Measurements from ENCODE around the gene FOXP2. TPM values are rescaled to one million over a fixed set of nuclear protein-coding genes. Genes with fewer than 3 reads are reported as not detected.

The FOXP2 gene
- total and polyA plus RNA-seq, 10 donors = 0.09 to 5.9 (median 1.3) TPM

DNA sequence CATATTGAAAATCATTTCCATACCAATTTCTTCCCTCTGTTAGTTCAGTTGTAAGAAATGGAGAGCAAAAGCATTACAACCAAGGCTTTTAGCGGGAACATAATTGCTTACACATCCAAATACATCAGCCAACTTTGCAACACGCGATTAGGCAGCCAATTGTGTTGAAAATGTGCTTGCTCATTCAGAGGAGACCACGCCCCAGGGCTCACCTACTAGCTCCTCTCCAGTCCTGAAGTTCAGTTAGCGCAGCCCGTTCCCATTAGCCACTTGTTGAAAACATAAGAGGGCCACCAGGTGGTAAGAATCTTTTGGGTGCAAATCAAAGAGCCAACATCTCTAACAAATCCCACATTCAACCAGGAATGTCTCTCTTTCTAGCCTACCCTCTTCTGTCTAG lies 294.0 kb downstream of the FOXP2 start:
- no peak for DNase-seq

GRCh38 chr7:114710499-114710898 lies 295.9 kb downstream of the FOXP2 start:
- intact Hi-C loops (cut with DNase I; ENCODE audit: low total_unique reads) = no loop called here
- H3K36me3 ChIP-seq = no peaks in the 10 kb centered on the region
- 73 to 83% (median 77%) methylated on average over 5 of the region's 5 CpGs for WGBS, 5 donors

More for the DNA sequence above, 294.0 kb downstream of the FOXP2 start:
- Histone ChIP-seq H3K4me3 (no peak overlapping the region), H3K27ac (no peak overlapping the region), H3K9me3 (no peaks in the 10 kb centered on the region), H3K36me3 (no peaks in the 10 kb centered on the region), H3K4me1 (no peaks in the 10 kb centered on the region), H3K27me3 (replicated peaks in 1 of 7) (no peaks in the 10 kb centered on the region)
- TF ChIP-seq CTCF (IDR thresholded peaks at IDR 0.05 in 8 of 11, conservative IDR thresholded peaks at IDR 0.05 in 3 of 11) (no peak), POLR2AphosphoS5 (IDR thresholded peaks at IDR 0.05) (no peak), POLR2A (IDR thresholded peaks at IDR 0.05) (no peak)
- 74 to 85% (median 81%) methylated on average over 6 of the region's 6 CpGs for WGBS, 5 donors
- intact Hi-C loops (cut with DNase I; ENCODE audit: low total_unique reads) = no loop called here

DNA sequence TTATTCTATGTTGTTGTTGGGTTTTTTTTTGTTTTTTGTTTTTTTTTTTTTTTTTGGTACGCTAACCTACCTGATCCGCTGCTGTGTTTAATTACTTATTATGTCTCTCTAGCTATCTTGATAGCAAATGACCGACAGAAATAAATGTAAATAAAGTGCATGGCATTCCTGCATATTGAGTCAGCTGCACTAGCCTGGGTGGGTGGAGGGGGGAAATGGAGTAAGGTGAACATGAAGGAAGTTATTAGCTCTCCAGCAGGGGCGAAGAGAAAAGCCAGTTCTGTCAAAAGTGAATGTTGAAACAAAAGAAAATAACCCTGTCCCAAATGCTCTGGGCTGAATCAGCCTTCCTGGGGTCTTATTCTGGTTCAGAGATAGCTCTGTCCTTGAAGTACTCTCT lies 296.6 kb downstream of the FOXP2 start:
- intact Hi-C loops (cut with DNase I; ENCODE audit: low total_unique reads) = no loop called here
- TF ChIP-seq CTCF (IDR thresholded peaks at IDR 0.05 in 8 of 11, conservative IDR thresholded peaks at IDR 0.05 in 3 of 11) (no peak), POLR2A (IDR thresholded peaks at IDR 0.05) (no peak), POLR2AphosphoS5 (IDR thresholded peaks at IDR 0.05) (no peak)
- no peaks in the 10 kb centered on the region for H3K27me3 ChIP-seq (replicated peaks in 1 of 7)

More at GRCh38 chr7:114710499-114710898, 295.9 kb downstream of the FOXP2 start:
- Histone ChIP-seq H3K4me1 (no peaks in the 10 kb centered on the region), H3K9me3 (no peaks in the 10 kb centered on the region), H3K4me3 (no peak overlapping the region), H3K27me3 (replicated peaks in 1 of 7) (no peaks in the 10 kb centered on the region), H3K27ac (no peak overlapping the region)
- DNase-seq = no peak
- TF ChIP-seq POLR2AphosphoS5 (IDR thresholded peaks at IDR 0.05) = no peak
- TF ChIP-seq POLR2A (IDR thresholded peaks at IDR 0.05) = no peak
- no peak for TF ChIP-seq CTCF (IDR thresholded peaks at IDR 0.05 in 8 of 11, conservative IDR thresholded peaks at IDR 0.05 in 3 of 11)

DNA sequence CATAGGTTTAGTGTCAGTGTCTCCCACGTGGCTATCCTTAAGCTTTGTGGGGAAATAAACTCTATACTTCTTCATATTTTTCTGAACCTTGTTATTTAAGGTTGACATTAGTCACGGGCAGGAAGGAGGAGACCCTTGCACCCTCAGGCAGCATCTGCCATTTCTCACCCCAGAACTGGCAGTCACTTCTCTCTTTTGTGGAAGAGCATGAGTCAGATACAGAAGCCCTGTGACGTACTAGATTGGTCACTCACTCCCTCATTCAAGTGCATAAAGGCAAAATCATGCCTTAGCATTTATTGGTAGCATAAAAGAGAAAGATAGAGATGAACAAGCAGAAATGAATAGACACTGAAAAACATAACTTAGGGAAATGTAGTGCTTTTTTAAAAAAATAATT lies 301.3 kb downstream of the FOXP2 start:
- no peak overlapping the region for H3K27ac ChIP-seq
- intact Hi-C loops (cut with DNase I; ENCODE audit: low total_unique reads) = no loop called here
- whole genome bisulfite sequencing, 5 donors = 43 to 56% (median 52%) methylated on average over 3 of the region's 3 CpGs

More for the DNA sequence above, 296.6 kb downstream of the FOXP2 start:
- Histone ChIP-seq H3K4me3 (no peak overlapping the region), H3K27ac (no peak overlapping the region), H3K4me1 (no peaks in the 10 kb centered on the region), H3K9me3 (no peaks in the 10 kb centered on the region), H3K36me3 (no peaks in the 10 kb centered on the region)
- DNase-seq = no peak
- WGBS, 5 donors = 69 to 86% (median 81%) methylated on average over 4 of the region's 4 CpGs

More for the DNA sequence above, 301.3 kb downstream of the FOXP2 start:
- Histone ChIP-seq H3K27me3 (replicated peaks in 1 of 7) (no peaks in the 10 kb centered on the region), H3K4me1 (no peaks in the 10 kb centered on the region), H3K36me3 (no peaks in the 10 kb centered on the region), H3K4me3 (no peak overlapping the region), H3K9me3 (no peaks in the 10 kb centered on the region)
- DNase-seq = no peak
- TF ChIP-seq POLR2AphosphoS5 (IDR thresholded peaks at IDR 0.05) = no peak
- no peak for TF ChIP-seq CTCF (IDR thresholded peaks at IDR 0.05 in 8 of 11, conservative IDR thresholded peaks at IDR 0.05 in 3 of 11)
- TF ChIP-seq POLR2A (IDR thresholded peaks at IDR 0.05) = no peak
